GM18502 (cell line): ENCODE results near the gene GRK4.
"Not testable (repeated sequence)": the region's sequence is repeated elsewhere in the genome, so short reads cannot be mapped to it uniquely, and the experiment has no call there.

ENCODE experiments used
- ATAC-seq: cut with Tn5 transposase; IDR thresholded peaks from one replicate; pipeline ENCODE4 v1.9.1; 2021; ENCODE audit warnings: mild to moderate bottlenecking; ENCODE audit not compliant: unreplicated experiment, poor library complexity

Gene GRK4

DNA sequence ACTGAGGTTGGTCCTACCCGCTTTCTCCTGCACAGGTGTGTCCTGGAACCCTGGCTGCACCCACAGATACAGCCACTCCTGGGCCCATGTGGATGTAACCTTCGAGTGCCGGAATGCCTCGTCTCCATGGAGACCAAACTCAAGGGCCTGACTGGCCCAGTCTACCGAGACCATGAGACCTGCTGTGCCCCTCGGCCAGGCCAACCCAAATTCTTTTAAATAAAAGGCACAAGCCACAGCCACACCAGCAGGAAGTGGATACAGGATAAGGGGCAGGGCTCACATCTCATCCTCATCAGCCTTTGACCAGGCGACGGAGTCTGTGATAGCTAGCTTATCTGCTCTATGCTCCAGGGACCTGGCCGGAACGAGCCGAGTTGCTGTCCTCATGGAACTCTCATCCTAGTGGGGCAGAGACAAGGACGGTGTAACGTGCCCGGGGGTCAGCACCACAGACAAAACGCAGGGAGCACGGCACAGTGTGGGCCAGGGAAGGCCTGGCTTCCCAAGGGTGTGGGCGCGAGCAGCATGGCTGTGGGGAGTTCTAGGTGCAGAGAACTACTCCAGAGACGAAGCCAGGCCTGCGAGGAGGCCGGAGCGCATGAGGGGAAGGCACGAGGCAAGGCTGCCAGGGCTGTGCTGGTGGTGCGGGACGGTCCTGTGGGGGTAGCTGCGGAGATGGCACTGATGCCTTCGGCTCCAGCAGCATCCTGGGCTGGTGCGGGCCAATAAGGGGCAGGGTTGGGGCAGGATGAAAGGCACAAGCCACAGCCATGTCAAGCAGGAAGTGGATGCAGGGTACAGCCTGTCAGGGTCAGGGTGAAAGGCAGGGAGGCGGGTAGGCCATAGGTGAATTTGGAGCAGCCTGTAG is 22.9 kb upstream of the GRK4 start:
- ATAC-seq, result no peak

GRCh38 chr4:2941138-2942036 is 22.0 kb upstream of the GRK4 start:
- ATAC-seq, result no peak

DNA sequence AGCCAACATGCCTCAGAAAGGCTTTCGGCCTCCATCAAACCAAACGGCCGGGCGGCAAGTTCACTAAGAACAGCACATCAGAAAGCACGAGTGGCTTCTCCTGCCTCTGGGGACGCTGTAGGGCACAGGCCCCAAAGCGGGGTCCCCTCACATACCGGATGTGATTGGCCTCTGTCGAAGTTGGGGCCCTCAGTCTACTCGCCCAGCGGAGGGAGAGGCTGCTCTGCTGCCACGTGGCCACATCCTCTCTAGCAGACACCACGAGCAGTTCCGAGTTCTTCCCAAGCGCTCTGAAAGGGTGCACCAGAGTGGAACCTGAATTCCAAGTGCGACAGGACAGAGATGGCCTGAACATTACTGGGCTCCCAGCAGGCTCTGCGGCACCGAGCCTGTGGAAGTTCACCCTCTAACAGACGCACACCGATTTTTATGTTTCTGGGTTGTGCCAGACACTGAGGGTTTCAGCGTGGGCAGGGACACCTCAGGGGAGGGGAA is 21.3 kb upstream of the GRK4 start:
- ATAC-seq, result no peak

DNA sequence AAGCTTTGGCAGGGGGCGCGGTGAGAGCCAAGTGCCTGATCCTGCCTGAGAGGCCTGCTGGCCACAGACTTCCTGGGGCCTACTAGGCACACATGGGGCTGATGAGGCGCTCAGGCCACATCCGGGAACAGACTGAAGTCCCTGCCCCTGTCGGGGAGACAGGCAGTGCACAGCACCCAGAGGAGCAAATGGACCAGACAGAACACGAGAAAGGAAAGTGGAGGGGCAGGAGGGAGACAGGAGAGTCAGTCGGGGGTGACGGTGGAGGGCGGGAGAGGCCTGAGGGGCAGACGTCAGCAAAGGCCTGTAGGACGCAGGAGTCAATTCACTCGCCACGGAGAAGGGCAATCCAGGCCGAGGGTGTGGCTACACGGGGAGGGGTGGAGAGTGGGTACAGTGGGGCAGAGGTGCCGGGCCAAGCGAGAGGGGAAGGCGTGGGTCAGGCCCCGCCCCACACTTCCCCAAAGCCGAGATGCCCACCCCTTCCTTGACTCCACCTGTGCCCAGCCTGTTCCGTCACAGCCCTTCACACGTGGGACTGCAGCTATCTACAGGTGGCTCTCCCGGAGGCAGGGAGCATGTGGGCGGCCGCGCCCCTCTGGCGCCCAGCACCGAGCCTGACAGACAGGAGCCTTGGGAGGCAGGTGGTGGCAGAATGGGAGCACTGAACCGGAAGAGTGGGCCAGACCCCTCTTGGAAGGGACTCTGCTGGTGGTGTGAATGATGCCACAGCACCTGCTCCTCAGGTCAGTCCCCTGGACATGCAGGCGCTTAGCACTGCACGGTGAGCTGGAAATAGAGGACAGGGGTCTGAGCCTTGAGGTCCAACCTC is 20.6 kb upstream of the GRK4 start:
- no peak for ATAC-seq

- ATAC-seq, result no peak
These were observed 19.8 kb upstream of the GRK4 start for GRCh38 chr4:2943364-2944090.

DNA sequence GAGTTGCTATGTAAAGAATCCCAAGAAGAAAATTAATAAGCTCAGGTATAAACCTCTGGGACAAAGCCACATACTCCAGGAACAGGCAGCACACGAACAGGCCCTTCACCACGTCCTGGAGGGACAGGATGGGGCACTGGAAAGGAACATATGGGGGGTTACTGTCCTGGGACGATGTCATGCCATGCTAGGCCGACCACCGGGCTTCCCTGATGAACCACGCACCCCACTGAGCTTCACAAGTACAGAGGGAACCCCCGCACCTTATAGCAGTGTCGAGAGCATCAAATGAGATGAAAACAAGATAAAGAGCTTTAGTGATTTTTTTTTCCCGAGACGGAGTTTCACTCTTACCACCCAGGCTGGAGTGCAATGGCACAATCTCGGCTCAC is 19.3 kb upstream of the GRK4 start:
- ATAC-seq, result no peak

- ATAC-seq, result no peak
These were observed 18.5 kb upstream of the GRK4 start for GRCh38 chr4:2944586-2945526.

- ATAC-seq, result not testable (repeated sequence)
These were observed 17.5 kb upstream of the GRK4 start for GRCh38 chr4:2945619-2946604.

DNA sequence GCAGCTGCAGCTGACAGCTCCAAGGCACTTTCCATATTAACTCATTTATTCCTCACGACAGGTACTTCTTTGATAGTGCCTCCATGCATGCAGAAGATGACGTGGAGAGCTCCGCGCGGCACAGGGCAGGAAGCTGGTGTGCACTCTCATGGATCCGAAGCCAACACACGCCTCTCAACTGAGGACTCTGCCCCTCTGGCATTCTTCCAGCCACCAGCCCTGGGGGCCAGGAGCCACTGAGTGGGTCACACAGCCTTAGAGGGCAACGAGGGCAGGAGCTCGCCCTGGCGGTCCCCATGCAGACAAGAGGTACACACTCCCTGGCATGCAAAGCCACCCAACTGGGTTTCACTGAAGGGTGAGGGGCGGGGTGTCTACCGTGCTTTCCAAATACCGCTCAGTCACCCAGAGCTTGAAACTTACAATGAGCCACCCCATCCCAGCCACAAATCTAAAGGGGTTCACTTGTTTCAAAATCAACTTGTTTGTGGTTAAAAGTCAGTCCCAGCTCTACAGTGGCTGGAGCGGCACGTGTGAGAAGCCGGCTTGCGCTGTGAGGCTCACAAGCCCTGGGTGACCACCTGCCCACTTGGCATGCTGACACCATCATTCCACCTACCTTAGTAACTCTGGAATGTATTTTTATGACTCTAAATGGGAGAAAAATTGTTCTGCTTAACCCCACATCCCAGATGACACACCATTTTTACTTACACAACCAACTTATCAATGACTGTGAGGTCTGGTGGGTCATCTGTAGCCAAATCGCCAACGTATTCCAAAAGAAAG is 16.4 kb upstream of the GRK4 start:
- ATAC-seq, result no peak

- ATAC-seq, result no peak
These were observed 15.4 kb upstream of the GRK4 start for GRCh38 chr4:2947926-2948325.

DNA sequence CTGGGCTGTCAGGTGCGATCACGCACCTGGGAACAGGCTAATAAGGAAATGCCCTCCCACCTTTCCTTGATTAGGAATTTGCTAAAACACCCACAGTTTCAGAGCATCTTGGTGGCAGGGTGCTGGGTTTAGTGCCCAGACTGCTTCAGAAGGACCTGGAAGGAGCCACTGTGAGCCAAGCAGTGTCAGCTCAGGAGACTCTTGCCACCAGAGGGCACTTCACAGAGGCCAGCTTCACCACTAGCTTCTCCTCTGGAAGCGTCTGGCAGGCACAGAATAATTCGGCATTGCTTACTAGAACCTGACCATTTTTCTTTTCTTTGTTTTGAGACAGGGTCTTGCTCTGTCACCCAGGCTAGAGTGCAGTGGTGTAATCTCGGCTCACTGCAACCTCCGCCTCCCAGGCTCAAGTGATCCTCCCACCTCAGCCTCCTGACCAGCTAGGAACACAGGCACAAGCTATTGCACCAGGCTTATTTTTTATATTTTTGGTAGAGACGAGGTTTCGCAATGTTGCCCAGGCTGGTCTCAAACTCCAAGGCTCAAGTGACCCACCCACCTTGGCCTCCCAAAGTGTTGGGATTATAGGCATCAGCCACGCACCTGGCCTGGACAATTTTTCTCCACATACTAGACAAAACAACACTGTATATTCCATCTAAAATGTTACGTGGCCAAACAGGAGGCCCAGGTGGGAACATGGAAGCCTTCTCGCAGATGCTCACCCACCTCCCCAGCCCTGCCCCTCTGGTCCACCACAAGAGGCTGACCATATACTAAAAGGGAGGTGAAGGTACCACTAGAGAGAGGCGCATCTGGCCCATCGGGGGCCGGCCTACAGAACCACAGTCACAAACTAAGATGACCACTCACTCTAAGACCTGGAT is 14.2 kb upstream of the GRK4 start:
- no peak for ATAC-seq

GRCh38 chr4:2949782-2950125 is 13.6 kb upstream of the GRK4 start:
- ATAC-seq, result no peak

- ATAC-seq, result no peak
These were observed 13.0 kb upstream of the GRK4 start for GRCh38 chr4:2950221-2950989.

DNA sequence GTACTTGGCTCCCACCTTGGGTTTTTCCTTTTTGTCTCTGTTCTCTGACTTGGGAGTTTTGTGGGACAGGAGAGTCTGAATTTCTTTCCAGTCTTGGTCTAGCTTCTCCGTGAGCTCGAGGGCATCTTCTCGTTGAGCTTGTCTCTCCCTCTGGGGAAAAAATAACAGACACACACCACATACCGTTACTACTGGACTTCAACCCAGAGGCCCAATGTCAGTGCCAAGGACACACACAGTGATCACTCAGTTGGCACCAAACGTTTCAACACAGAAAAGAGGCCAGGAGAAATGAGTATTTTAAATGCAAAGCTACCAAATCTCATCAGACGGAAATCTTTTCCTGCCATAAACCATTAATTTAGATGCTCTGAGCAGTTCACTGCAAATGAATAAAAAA is 9.9 kb upstream of the GRK4 start:
- ATAC-seq, result no peak
